Mesothelial cell of epicardium (in vitro differentiated cells): ENCODE measurements around the gene DNAI4. TPM values are rescaled to one million over a fixed set of nuclear protein-coding genes. Genes with fewer than 3 reads are reported as not detected.

Source experiments
- DNase-seq, 2 experiments: peaks; one replicate each; pipeline ENCODE4 v3.0.0; 2021; ENCODE audit warnings: low spot score in 2 of 2; ENCODE audit not compliant: unreplicated experiment in 2 of 2
- H3K27ac Mint-ChIP-seq: 2 replicates; pipeline ENCODE4 v1.8.0; 2021; ENCODE audit warnings: mixed read lengths
- H3K27me3 Mint-ChIP-seq: 2 replicates; pipeline ENCODE4 v1.8.0; 2021; ENCODE audit warnings: low read depth, mixed read lengths
- H3K36me3 Mint-ChIP-seq: 2 replicates; pipeline ENCODE4 v1.8.0; 2021; ENCODE audit warnings: mixed read lengths
- H3K4me1 Mint-ChIP-seq: 2 replicates; pipeline ENCODE4 v1.8.0; 2021; ENCODE audit warnings: mixed read lengths
- H3K4me3 Mint-ChIP-seq: 2 replicates; pipeline ENCODE4 v1.8.0; 2021; ENCODE audit warnings: mild to moderate bottlenecking, moderate library complexity, mixed read lengths
- H3K9me3 Mint-ChIP-seq: 2 replicates; pipeline ENCODE4 v1.8.0; 2021; ENCODE audit warnings: mixed read lengths
- total RNA-seq: library from RNA; stranded (reverse); gene quantifications from 3 replicates; pipeline ENCODE4 v1.2.1, GENCODE V29; 2021
- TF ChIP-seq, protein P1 (sequence below): fragments of 200-600 bp; sonication (generic); IDR thresholded peaks from one replicate; pipeline ENCODE4 v1.5.0; 2021; ENCODE audit warnings: antibody characterized with exemption; ENCODE audit not compliant: unreplicated experiment

DNAI4 gene
- total RNA-seq, 1 donor from 2014 or later = 9.3 TPM

GRCh38 chr1:66940981-66941380 lies 16.3 kb upstream of the DNAI4 start:
- Mint-ChIP-seq H3K27me3 (no peaks in the 10 kb centered on the region), H3K36me3 (peaks cover 6% of the 10 kb centered on the region), H3K9me3 (no peaks in the 10 kb centered on the region), H3K4me1 (peaks cover 6% of the 10 kb centered on the region), H3K27ac (no peak overlapping the region), H3K4me3 (no peak overlapping the region)
- TF ChIP-seq, protein P1, sequence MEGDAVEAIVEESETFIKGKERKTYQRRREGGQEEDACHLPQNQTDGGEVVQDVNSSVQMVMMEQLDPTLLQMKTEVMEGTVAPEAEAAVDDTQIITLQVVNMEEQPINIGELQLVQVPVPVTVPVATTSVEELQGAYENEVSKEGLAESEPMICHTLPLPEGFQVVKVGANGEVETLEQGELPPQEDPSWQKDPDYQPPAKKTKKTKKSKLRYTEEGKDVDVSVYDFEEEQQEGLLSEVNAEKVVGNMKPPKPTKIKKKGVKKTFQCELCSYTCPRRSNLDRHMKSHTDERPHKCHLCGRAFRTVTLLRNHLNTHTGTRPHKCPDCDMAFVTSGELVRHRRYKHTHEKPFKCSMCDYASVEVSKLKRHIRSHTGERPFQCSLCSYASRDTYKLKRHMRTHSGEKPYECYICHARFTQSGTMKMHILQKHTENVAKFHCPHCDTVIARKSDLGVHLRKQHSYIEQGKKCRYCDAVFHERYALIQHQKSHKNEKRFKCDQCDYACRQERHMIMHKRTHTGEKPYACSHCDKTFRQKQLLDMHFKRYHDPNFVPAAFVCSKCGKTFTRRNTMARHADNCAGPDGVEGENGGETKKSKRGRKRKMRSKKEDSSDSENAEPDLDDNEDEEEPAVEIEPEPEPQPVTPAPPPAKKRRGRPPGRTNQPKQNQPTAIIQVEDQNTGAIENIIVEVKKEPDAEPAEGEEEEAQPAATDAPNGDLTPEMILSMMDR = no peak
- DNase-seq = no peak

- Mint-ChIP-seq H3K36me3 (peaks cover 3% of the 10 kb centered on the region), H3K4me3 (no peak overlapping the region), H3K4me1 (peaks cover 27% of the 10 kb centered on the region), H3K9me3 (no peaks in the 10 kb centered on the region), H3K27ac (peak overlapping the region; percentile 35), H3K27me3 (no peaks in the 10 kb centered on the region)
- no peak for DNase-seq
- TF ChIP-seq, protein P1 = no peak
Observed at GRCh38 chr1:66938613-66939012, 14.0 kb upstream of the DNAI4 start.

DNA sequence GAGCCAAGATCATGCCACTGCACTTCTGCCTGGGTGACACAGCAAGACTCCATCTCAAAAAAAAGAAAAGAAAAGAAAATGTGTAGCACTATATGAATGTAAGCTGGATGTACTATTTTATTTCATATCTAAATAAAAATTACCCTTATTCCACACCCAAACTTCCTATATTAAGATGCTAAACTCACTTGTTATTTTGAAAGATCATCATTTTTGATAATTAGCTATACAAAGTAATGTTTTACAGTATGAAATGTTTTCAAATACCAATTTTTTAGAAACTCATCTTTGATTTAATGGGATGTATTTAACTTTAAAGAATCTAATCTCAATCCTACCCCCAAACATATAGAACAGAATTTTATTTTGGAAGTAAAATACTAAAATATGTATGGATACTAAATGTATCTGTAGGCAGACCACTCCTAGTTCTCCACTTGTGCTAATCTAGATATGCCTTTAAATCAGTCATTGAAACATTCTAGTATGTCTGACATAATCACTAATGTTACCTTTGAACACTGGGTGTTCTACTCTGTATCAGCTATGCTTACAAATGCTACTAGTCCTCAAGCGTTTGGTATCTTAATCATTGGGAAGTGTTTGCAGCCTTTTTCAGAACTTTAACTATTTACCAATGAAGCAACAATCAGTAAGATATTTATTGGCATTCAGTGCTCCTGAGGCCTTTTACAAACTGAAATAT lies 13.0 kb upstream of the DNAI4 start:
- Mint-ChIP-seq H3K9me3 (no peaks in the 10 kb centered on the region), H3K4me1 (peaks cover 36% of the 10 kb centered on the region), H3K27me3 (no peaks in the 10 kb centered on the region), H3K4me3 (no peak overlapping the region), H3K36me3 (peaks cover 3% of the 10 kb centered on the region), H3K27ac (no peak overlapping the region)
- TF ChIP-seq, protein P1 = no peak
- DNase-seq = no peak

- no peaks in the 10 kb centered on the region for H3K36me3 Mint-ChIP-seq
- H3K9me3 Mint-ChIP-seq = no peaks in the 10 kb centered on the region
- H3K27ac Mint-ChIP-seq = peak overlapping the region; percentile 85
- H3K4me1 Mint-ChIP-seq = peaks cover 56% of the 10 kb centered on the region
- no peak for DNase-seq
- H3K27me3 Mint-ChIP-seq = no peaks in the 10 kb centered on the region
- no peak overlapping the region for H3K4me3 Mint-ChIP-seq
- TF ChIP-seq, protein P1 = no peak
Observed at GRCh38 chr1:66933887-66934700, 9.4 kb upstream of the DNAI4 start.

GRCh38 chr1:66932291-66932690 lies 7.6 kb upstream of the DNAI4 start:
- Mint-ChIP-seq H3K27me3 (no peaks in the 10 kb centered on the region), H3K4me3 (peak overlapping the region; percentile 24), H3K9me3 (no peaks in the 10 kb centered on the region), H3K27ac (peak overlapping the region; percentile 66), H3K36me3 (no peaks in the 10 kb centered on the region), H3K4me1 (peaks cover 51% of the 10 kb centered on the region)
- TF ChIP-seq, protein P1 = no peak
- no peak for DNase-seq
